GM12891 (cell line): ENCODE data around the gene CIZ1.

Experiments used
- POLR2A ChIP-seq: IDR thresholded peaks from 2 replicates; pipeline ENCODE4 v1.6.1; 2011; ENCODE audit warnings: low read depth, low read length, control low read depth
- POLR2AphosphoS5 ChIP-seq: IDR thresholded peaks from 2 replicates; pipeline ENCODE4 v1.6.1; 2011; ENCODE audit warnings: low read depth, low read length, control low read depth
- TAF1 ChIP-seq: IDR thresholded peaks from 2 replicates; pipeline ENCODE4 v1.6.1; 2011; ENCODE audit warnings: low read depth, low read length, control low read depth

GRCh38 chr9:128152133-128153059, 39.0 kb downstream of the CIZ1 start:
- TF ChIP-seq POLR2AphosphoS5, result no peak
- no peak for TF ChIP-seq POLR2A
- no peak for TF ChIP-seq TAF1
